Lung (tissue), 12 donors: ENCODE measurements around the gene PEX10. TPM values are rescaled to one million over a fixed set of nuclear protein-coding genes. Genes with fewer than 3 reads are reported as not detected.

Experiments
- ATAC-seq: fragments of 200-7000 bp; cut with Tn5 transposase; one replicate; pipeline ENCODE4 v1.9.1; 2020; ENCODE audit warnings: moderate number of reproducible peaks; ENCODE audit not compliant: insufficient read depth, low FRiP score
- DNase-seq, 3 donors: peaks; one replicate each; pipeline ENCODE4 v3.0.0-alpha.2; 2013 to 2017
- H3K27ac ChIP-seq, 2 donors: one replicate each; pipeline ENCODE4 v1.5.1; 2013; ENCODE audit warnings: mild to moderate bottlenecking in 2 of 2, moderate library complexity in 2 of 2, control low read depth in 1 of 2, inconsistent platforms in 1 of 2, low read depth in 1 of 2, low read length in 1 of 2
- H3K27me3 ChIP-seq, 3 donors: one replicate each; pipeline ENCODE4 v1.5.1; 2013; ENCODE audit warnings: low read length in 2 of 3; ENCODE audit not compliant: control insufficient read depth in 3 of 3, insufficient read depth in 3 of 3
- H3K36me3 ChIP-seq, 4 donors: one replicate each; pipeline ENCODE4 v1.5.1; 2013; ENCODE audit warnings: low read length in 4 of 4, mild to moderate bottlenecking in 1 of 4, moderate library complexity in 1 of 4; ENCODE audit not compliant: control insufficient read depth in 4 of 4, insufficient read depth in 4 of 4
- H3K4me1 ChIP-seq, 5 donors: one replicate each; pipeline ENCODE4 v1.5.1; 2013; ENCODE audit warnings: low read length in 5 of 5, mild to moderate bottlenecking in 2 of 5, moderate library complexity in 1 of 5; ENCODE audit not compliant: control insufficient read depth in 5 of 5, insufficient read depth in 5 of 5
- H3K4me3 ChIP-seq: one replicate; pipeline ENCODE4 v1.5.1; 2013; ENCODE audit warnings: mild to moderate bottlenecking, control low read depth, moderate library complexity
- H3K9ac ChIP-seq, 2 donors: one replicate each; pipeline ENCODE4 v1.5.1; 2013; ENCODE audit warnings: low read length in 2 of 2, control low read depth in 1 of 2; ENCODE audit not compliant: insufficient read depth in 1 of 2
- H3K9me3 ChIP-seq, 4 donors: one replicate each; pipeline ENCODE4 v1.5.1; 2013; ENCODE audit warnings: low read length in 3 of 4, mild to moderate bottlenecking in 1 of 4, moderate library complexity in 1 of 4; ENCODE audit not compliant: control insufficient read depth in 4 of 4, insufficient read depth in 3 of 4
- CTCF ChIP-seq: IDR thresholded peaks from 2 replicates; pipeline ENCODE4 v1.5.1; 2012; ENCODE audit warnings: mild to moderate bottlenecking; ENCODE audit errors: control extremely low read depth, extremely low read depth
- WGBS, 2 donors: extraction: QIAGEN DNeasy Blood & Tissue Kit; methylation state at CpG; one replicate each; pipeline ENCODE4 v1.1.7; 2013; 5-methylcytosine and 5-hydroxymethylcytosine counted together
- polyA plus RNA-seq, 2 donors: library from polyadenylated mRNA; stranded (reverse); fragments of 200-250 nt; gene quantifications; one replicate each; pipeline ENCODE4 v1.2.1, GENCODE V29; 2013
- total RNA-seq, 2 donors: library from RNA; depleted of rRNA in 1 of 2; stranded (reverse); fragments of >200 nt in 1 of 2; gene quantifications; one replicate each; pipeline ENCODE4 v1.2.1, GENCODE V29; 2014 to 2021
- donor health status: control.
- donor health status: control.
- donor health status: Bipolar disorder and iron deficiency.
- donor health status: healthy.
- donor health status: DM: yes; HTN: yes; CAD: no.

PEX10 gene
- total and polyA plus RNA-seq, 4 donors, result 15.7 to 25.4 (median 20.5) TPM

GRCh38 chr1:2455757-2456156, 43.4 kb upstream of the PEX10 start:
- Histone ChIP-seq H3K27me3 (peaks cover 0 to 12% (median 0%) of the 10 kb centered on the region in 3 donors), H3K4me1 (peaks cover 0 to 12% (median 0%) of the 10 kb centered on the region in 5 donors), H3K4me3 (no peak overlapping the region), H3K36me3 (no peaks in the 10 kb centered on the region), H3K9me3 (no peaks in the 10 kb centered on the region), H3K9ac (no peak overlapping the region), H3K27ac (no peak overlapping the region)
- 69 to 80% methylated on average over 18 to 21 of the region's 21 CpGs for WGBS, 2 donors
- ATAC-seq (no peak), DNase-seq (no peak)
- TF ChIP-seq CTCF, result no peak

- H3K27me3 ChIP-seq, result peaks cover 0 to 12% (median 0%) of the 10 kb centered on the region in 3 donors
- no peaks in the 10 kb centered on the region for H3K9me3 ChIP-seq
Measured at GRCh38 chr1:2454227-2454626, 41.9 kb upstream of the PEX10 start.

GRCh38 chr1:2452932-2453315, 40.6 kb upstream of the PEX10 start:
- peaks cover 0 to 12% (median 5%) of the 10 kb centered on the region in 3 donors for H3K27me3 ChIP-seq
- no peak overlapping the region for H3K9ac ChIP-seq

More at GRCh38 chr1:2454227-2454626, 41.9 kb upstream of the PEX10 start:
- Histone ChIP-seq H3K9ac (no peak overlapping the region), H3K4me1 (peaks cover 0 to 7% (median 0%) of the 10 kb centered on the region in 5 donors), H3K27ac (no peak overlapping the region), H3K36me3 (no peaks in the 10 kb centered on the region), H3K4me3 (no peak overlapping the region)
- ATAC-seq (no peak), DNase-seq (no peak)
- 79 to 87% methylated on average over 10 of the region's 10 CpGs for WGBS, 2 donors
- TF ChIP-seq CTCF, result no peak

More at GRCh38 chr1:2452932-2453315, 40.6 kb upstream of the PEX10 start:
- no peak for TF ChIP-seq CTCF
- no peak for DNase-seq
- peaks cover 0 to 7% (median 0%) of the 10 kb centered on the region in 5 donors for H3K4me1 ChIP-seq
- ATAC-seq, result no peak
- H3K4me3 ChIP-seq, result no peak overlapping the region
- no peak overlapping the region for H3K27ac ChIP-seq
- no peaks in the 10 kb centered on the region for H3K36me3 ChIP-seq
- no peaks in the 10 kb centered on the region for H3K9me3 ChIP-seq
- WGBS, 2 donors, result 73 to 89% methylated on average over 18 to 19 of the region's 19 CpGs
